Stimulated activated naive CD8-positive, alpha-beta T cell treated with anti-CD3 and anti-CD28 coated beads, Interleukin-15, Interleukin-2, amounts not matched to agents 100 ng/mL and 50 ng/mL, for 24 hours (primary cell): ENCODE results near the gene ALK.

ENCODE experiments used
- H3K27ac Mint-ChIP-seq: one replicate; pipeline ENCODE4 v1.8.0; 2021; ENCODE audit warnings: mild to moderate bottlenecking, mixed read lengths
- H3K27me3 Mint-ChIP-seq: one replicate; pipeline ENCODE4 v1.8.0; 2021; ENCODE audit warnings: mixed read lengths
- H3K36me3 Mint-ChIP-seq: one replicate; pipeline ENCODE4 v1.8.0; 2021; ENCODE audit warnings: low read depth, mixed read lengths
- H3K4me1 Mint-ChIP-seq: one replicate; pipeline ENCODE4 v1.8.0; 2021; ENCODE audit warnings: low read depth, mixed read lengths
- H3K4me3 Mint-ChIP-seq: one replicate; pipeline ENCODE4 v1.8.0; 2021; ENCODE audit warnings: mild to moderate bottlenecking, mixed read lengths
- H3K9me3 Mint-ChIP-seq: one replicate; pipeline ENCODE4 v1.8.0; 2021; ENCODE audit warnings: mixed read lengths

Gene ALK

DNA sequence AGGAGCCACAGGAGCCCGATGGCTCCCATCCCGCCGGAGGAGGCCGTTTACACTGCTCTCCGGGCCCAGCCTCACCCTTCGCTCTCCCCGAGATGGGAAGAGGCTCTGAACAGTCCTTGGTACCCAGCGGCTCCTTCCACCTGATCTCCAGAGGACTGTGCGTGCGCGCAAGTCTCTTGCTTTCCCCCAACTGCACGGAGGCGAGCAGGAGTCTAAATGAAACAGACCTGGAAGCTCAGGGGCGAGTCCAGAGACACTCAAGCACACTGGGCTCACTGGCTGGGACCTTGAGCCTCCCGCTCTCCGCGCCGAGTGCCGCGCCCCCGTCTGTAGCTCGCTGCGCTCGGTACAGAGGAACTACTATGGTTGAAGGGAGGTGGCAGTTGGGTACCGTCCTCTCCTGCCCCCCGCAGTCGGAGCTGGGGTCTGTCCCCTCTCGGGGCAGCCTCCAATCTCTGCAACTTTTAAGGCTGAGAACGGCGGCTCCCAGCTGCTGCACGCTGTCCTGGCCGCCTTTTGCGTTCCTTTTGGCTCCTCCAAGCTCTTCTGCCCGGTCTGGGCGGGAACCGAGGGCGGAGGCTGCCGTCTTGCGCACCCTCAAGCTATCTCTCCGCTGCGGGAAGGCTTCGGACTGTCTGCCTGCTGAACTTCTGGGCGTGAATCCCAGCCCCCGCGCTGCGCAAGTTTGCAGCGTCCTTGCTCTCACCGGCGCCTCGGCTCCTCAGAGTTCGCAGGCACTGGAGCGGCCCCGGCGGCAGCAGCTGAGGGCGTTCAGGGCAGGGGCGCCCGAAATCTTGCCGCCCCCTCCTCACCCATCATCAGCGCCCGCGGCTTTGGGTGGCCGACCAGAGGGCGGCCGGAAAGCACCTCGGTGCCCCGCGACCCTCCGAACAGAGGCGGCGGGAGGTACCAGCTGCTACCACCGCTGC, 491 bp downstream of the ALK start:
- Mint-ChIP-seq H3K4me3 (peak overlapping the region; percentile 23), H3K27me3 (peaks cover 69% of the 10 kb centered on the region), H3K36me3 (no peaks in the 10 kb centered on the region), H3K4me1 (peaks cover 7% of the 10 kb centered on the region), H3K27ac (no peak overlapping the region), H3K9me3 (peaks cover 3% of the 10 kb centered on the region)

GRCh38 chr2:29920130-29920577, 1.2 kb downstream of the ALK start:
- Mint-ChIP-seq H3K4me3 (no peak overlapping the region), H3K9me3 (peaks cover 3% of the 10 kb centered on the region), H3K36me3 (no peaks in the 10 kb centered on the region), H3K4me1 (peaks cover 7% of the 10 kb centered on the region), H3K27ac (no peak overlapping the region), H3K27me3 (peaks cover 71% of the 10 kb centered on the region)

- Mint-ChIP-seq H3K27me3 (peaks cover 68% of the 10 kb centered on the region), H3K36me3 (no peaks in the 10 kb centered on the region), H3K4me3 (no peak overlapping the region)
Observed at GRCh38 chr2:29918941-29919340, 2.4 kb downstream of the ALK start.

GRCh38 chr2:29917781-29918180, 3.6 kb downstream of the ALK start:
- H3K36me3 Mint-ChIP-seq: no peaks in the 10 kb centered on the region
- peaks cover 3% of the 10 kb centered on the region for H3K9me3 Mint-ChIP-seq
- H3K4me1 Mint-ChIP-seq: peaks cover 7% of the 10 kb centered on the region
- H3K27ac Mint-ChIP-seq: no peak overlapping the region
- peaks cover 67% of the 10 kb centered on the region for H3K27me3 Mint-ChIP-seq
- no peak overlapping the region for H3K4me3 Mint-ChIP-seq

More at GRCh38 chr2:29918941-29919340, 2.4 kb downstream of the ALK start:
- Mint-ChIP-seq H3K9me3 (peaks cover 3% of the 10 kb centered on the region), H3K4me1 (peaks cover 7% of the 10 kb centered on the region), H3K27ac (no peak overlapping the region)

DNA sequence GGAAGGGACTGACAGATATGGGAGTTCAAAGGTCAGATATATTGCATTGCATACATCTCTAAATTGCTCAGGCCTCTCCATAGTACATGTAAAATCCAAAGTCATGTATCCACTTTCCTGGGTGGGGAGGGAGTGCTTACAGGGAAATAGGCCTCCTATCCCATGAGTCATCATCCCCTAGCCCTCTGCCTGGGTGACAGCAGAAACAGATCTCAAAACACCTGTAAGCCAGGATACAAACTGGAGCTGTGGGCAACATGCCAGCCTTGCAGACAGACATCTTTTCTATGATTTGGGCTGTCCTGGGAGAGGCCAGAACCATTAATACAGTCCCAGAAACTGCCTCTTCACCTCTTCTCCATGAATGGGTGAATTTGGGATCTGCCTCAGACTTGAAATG, 4.8 kb downstream of the ALK start:
- Mint-ChIP-seq H3K4me1 (peaks cover 7% of the 10 kb centered on the region), H3K9me3 (peaks cover 3% of the 10 kb centered on the region), H3K27ac (no peak overlapping the region), H3K27me3 (peaks cover 62% of the 10 kb centered on the region), H3K4me3 (no peak overlapping the region), H3K36me3 (no peaks in the 10 kb centered on the region)

GRCh38 chr2:29910960-29911359, 10.4 kb downstream of the ALK start:
- Mint-ChIP-seq H3K27me3 (peaks cover 29% of the 10 kb centered on the region), H3K4me1 (no peaks in the 10 kb centered on the region), H3K27ac (no peak overlapping the region), H3K4me3 (no peak overlapping the region), H3K36me3 (no peaks in the 10 kb centered on the region), H3K9me3 (peaks cover 4% of the 10 kb centered on the region)

DNA sequence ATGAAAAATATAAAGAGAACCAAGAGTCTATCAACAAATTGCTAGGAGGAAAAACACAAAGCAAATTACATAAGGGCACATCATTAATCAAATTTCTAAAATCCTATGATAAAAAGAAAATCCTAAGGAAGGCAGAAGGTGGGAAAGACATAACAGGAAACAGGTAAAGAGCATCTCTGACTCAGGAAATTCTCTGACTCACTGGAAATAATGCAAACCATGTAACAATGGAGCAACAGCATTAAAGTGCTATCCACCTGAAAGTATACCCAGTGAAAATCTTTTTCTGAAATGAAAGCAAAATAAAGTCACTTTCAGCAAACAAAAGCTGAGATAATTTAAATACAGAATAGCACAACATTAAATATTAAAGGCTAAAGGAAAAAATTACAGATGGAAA, 10.9 kb downstream of the ALK start:
- H3K4me1 Mint-ChIP-seq: no peaks in the 10 kb centered on the region
- H3K36me3 Mint-ChIP-seq: no peaks in the 10 kb centered on the region
- H3K27ac Mint-ChIP-seq: no peak overlapping the region

DNA sequence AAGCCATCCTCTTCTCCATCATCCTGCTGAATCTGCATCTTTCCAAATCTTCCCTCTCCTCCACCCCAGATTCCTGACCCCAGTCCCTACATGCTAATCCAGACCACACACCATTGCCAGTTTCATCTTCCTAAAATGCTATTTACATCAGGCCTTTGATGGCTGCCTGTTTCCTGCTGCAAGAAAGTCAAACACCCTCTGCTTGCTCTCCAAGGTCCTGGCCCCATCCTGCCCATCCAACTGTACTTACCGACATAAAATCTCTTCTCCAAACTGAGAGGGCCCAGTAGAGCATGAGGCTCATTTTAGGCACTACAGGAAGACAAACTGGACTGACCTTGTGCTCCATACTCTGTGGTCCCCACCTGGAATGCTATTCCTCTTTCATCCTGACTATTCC, 19.0 kb downstream of the ALK start:
- H3K27me3 Mint-ChIP-seq: peaks cover 47% of the 10 kb centered on the region
- no peak overlapping the region for H3K4me3 Mint-ChIP-seq
- no peaks in the 10 kb centered on the region for H3K9me3 Mint-ChIP-seq
- H3K36me3 Mint-ChIP-seq: no peaks in the 10 kb centered on the region
- no peaks in the 10 kb centered on the region for H3K4me1 Mint-ChIP-seq
- no peak overlapping the region for H3K27ac Mint-ChIP-seq

More for the DNA sequence above, 10.9 kb downstream of the ALK start:
- H3K27me3 Mint-ChIP-seq: peaks cover 28% of the 10 kb centered on the region
- H3K4me3 Mint-ChIP-seq: no peak overlapping the region
- peaks cover 4% of the 10 kb centered on the region for H3K9me3 Mint-ChIP-seq

GRCh38 chr2:29900971-29901633, 20.3 kb downstream of the ALK start:
- Mint-ChIP-seq H3K27ac (no peak overlapping the region), H3K27me3 (peaks cover 49% of the 10 kb centered on the region), H3K4me3 (no peak overlapping the region), H3K4me1 (no peaks in the 10 kb centered on the region), H3K9me3 (no peaks in the 10 kb centered on the region), H3K36me3 (no peaks in the 10 kb centered on the region)

DNA sequence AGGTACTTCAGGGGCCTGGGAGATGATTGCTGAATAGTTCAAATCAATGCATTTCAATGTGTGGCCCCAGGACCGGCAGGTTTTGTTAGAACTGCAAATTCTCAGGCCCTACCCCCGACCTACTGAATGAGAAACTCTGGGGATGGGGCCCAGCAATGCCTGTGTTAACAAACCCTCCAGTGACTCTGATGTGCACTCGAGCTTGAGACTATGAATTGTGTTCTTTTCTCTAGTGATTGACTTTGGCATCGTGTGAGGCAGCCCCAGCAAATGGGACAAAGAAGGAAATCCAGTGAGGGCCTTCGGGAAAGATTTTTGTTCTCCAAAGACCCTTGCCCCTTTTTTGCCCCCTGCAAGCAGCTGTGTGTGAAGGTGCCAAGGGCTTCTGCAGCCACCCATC, 22.4 kb downstream of the ALK start:
- H3K4me3 Mint-ChIP-seq: no peak overlapping the region
- no peaks in the 10 kb centered on the region for H3K36me3 Mint-ChIP-seq
- no peaks in the 10 kb centered on the region for H3K4me1 Mint-ChIP-seq
- H3K9me3 Mint-ChIP-seq: no peaks in the 10 kb centered on the region
- H3K27me3 Mint-ChIP-seq: peaks cover 44% of the 10 kb centered on the region
- H3K27ac Mint-ChIP-seq: no peak overlapping the region

DNA sequence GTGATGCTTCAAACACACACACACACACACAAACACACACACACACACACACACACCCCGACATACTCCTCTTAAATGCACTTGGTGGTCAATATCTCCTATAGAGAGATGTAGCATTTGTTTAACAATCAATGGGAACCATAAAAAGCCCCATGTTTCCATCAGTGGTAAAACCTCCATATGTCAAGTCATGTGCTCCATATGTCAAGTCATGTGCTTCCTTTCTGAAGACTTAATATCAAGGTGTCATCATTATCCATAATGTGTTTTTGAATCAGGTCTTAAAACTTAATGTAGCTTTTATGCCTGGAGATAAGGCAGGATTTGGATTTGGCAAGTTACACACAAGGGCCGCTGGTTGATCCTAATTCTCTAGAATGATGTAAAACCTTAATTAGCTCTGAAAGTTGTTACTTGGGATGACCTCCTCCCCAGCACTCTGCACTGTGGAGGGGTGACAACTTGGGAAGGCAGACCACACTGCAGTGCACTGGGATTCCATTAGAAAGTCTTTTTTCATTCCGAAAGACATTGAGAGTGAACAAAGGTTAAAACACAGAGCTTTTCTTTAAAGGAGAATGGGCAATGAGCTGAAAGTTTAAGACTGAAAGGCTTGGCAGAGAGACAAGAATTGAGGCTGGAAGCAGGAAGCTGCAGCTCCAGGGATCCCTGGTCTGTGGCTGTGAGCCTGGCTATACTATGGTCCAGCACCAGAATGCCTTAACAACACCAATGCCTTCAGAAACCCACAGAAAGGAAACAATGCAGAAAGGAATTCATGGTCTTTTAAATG, 26.4 kb downstream of the ALK start:
- Mint-ChIP-seq H3K4me1 (no peaks in the 10 kb centered on the region), H3K27ac (no peak overlapping the region), H3K4me3 (no peak overlapping the region), H3K36me3 (no peaks in the 10 kb centered on the region), H3K27me3 (peaks cover 28% of the 10 kb centered on the region), H3K9me3 (no peaks in the 10 kb centered on the region)

- H3K9me3 Mint-ChIP-seq: no peaks in the 10 kb centered on the region
- no peak overlapping the region for H3K27ac Mint-ChIP-seq
- H3K27me3 Mint-ChIP-seq: peaks cover 21% of the 10 kb centered on the region
- no peak overlapping the region for H3K4me3 Mint-ChIP-seq
- H3K4me1 Mint-ChIP-seq: no peaks in the 10 kb centered on the region
- H3K36me3 Mint-ChIP-seq: no peaks in the 10 kb centered on the region
Observed at GRCh38 chr2:29892585-29893259, 28.7 kb downstream of the ALK start.

DNA sequence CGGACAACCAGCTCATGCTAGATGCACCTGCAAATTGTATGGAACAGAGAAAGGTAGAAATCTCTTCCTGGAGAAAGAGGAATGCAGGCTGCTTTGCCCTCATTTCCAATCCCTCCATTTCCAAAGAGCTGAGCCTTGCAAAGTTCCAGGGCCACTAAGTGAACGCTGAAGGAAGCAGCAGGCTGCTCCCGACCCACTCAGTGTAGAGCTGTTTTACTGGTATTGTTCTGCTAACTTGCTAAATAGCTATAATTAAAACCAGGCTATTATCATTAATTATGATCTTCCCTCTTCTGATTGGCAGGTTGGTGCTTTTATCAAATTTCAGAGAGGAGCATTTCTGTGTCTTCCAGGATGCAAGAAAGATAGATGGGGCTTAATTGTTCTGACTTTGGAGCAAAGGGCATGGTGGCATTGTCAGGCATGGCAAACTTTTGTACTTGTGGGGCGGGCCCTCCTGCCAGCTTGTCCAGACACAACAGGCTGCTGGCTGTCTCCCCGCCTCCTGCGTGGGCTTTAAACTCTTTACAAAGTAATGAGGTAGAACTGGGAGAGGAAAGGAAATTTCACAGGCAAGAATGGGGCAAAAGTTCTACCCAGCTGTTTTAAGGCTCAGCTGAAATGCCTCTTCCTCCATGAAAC, 40.2 kb downstream of the ALK start:
- H3K4me3 Mint-ChIP-seq: no peak overlapping the region
- no peak overlapping the region for H3K27ac Mint-ChIP-seq
- no peaks in the 10 kb centered on the region for H3K9me3 Mint-ChIP-seq
- H3K4me1 Mint-ChIP-seq: no peaks in the 10 kb centered on the region
- H3K27me3 Mint-ChIP-seq: peaks cover 5% of the 10 kb centered on the region
- H3K36me3 Mint-ChIP-seq: no peaks in the 10 kb centered on the region

GRCh38 chr2:29880084-29880483, 41.3 kb downstream of the ALK start:
- H3K36me3 Mint-ChIP-seq: no peaks in the 10 kb centered on the region
- H3K4me3 Mint-ChIP-seq: no peak overlapping the region
- H3K4me1 Mint-ChIP-seq: no peaks in the 10 kb centered on the region
- H3K9me3 Mint-ChIP-seq: no peaks in the 10 kb centered on the region
- H3K27ac Mint-ChIP-seq: no peak overlapping the region
- peaks cover 5% of the 10 kb centered on the region for H3K27me3 Mint-ChIP-seq
